ENCODE measurements around the gene ATP9A.
"Not testable (repeated sequence)": the region's sequence is repeated elsewhere in the genome, so short reads cannot be mapped to it uniquely, and the experiment has no call there.

Gene ATP9A

GRCh38 chr20:51790256-51790655 lies 22.1 kb upstream of the ATP9A start:
- no peak for DNase-seq

DNA sequence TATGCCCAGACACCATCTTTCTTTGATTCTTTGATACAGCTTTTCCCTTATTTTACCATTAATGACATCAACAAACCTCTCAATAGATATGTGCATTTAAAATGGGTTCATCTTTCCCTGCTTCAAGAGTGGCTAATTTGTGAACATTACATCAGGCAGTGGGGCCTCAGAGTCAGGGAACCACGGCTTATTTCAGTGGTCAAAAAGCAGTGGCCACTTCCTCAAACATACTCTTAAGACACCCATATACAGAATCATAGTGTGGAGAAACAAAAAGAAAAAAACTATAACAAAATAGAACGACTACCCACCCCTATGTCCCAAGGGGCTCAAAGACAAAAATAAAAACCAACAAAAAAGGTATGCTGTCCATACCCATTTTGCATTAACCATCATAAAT lies 21.2 kb upstream of the ATP9A start:
- DNase-seq = no peak

DNA sequence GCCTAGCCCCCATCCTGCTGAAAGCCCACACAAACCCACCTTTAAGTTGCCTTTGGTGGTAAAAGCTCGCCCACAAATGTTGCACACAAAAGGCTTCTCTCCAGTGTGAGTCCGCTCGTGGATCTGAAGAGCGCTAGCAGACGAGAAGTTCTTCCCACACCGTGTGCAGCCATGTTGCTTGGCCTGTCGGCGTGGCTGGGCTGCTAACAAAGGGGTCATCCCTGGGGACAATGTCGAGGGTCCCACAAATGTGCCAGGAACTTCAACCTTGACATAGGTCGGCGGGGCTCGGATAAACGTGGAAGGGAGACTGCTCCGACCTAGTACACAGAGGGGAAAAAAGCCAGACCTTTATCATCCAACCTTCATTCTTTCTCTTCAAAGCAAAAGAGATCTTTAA lies 20.6 kb upstream of the ATP9A start:
- no peak for DNase-seq

DNA sequence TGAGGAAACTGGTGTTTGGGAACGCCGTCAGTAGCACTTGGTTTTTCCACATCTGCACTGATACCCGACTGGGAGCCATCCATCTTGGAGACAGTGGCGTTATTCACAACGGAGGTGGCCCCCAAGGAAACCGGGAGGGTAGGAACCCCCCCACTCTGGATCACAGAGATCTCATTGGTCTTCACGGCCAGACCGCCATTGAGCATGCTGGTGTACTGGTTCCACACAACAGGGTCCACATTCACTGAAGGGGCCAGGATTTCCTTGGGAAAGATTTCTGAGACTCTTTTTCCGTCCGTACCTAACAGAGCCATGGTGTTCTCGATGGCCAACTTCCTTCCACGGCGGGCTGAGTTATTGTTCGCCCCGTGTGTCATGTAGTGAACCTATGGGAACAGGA lies 16.1 kb upstream of the ATP9A start:
- DNase-seq = no peak

DNA sequence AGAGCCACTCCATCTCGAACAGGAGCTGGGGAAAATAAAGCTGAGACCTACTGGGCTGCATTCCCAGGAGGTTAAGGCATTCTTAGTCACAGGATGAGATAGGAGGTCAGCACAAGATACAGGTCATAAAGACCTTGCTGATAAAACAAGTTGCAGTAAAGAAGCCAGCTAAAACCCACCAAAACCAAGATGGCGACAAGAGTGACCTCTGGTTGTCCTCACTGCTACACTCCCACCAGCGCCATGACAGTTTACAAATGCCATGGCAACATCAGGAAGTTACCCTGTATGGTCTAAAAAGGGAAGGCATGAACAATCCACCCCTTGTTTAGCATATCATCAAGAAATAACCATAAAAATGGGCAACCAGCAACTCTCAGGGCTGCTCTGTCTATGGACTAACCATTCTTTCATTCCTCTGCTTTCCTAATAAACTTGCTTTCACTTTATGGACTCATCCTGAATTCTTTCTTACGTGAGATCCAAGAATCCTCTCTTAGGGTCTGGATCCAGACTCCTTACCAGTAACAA lies 10.1 kb upstream of the ATP9A start:
- not testable (repeated sequence) for DNase-seq

GRCh38 chr20:51775241-51775640 lies 7.1 kb upstream of the ATP9A start:
- no peak for DNase-seq

GRCh38 chr20:51772236-51772635 lies 4.0 kb upstream of the ATP9A start:
- no peak for DNase-seq

- DNase-seq = no peak
Observed at GRCh38 chr20:51769976-51770615, 1.9 kb upstream of the ATP9A start.

GRCh38 chr20:51768759-51769517 lies 748 bp upstream of the ATP9A start:
- no peak for DNase-seq

DNA sequence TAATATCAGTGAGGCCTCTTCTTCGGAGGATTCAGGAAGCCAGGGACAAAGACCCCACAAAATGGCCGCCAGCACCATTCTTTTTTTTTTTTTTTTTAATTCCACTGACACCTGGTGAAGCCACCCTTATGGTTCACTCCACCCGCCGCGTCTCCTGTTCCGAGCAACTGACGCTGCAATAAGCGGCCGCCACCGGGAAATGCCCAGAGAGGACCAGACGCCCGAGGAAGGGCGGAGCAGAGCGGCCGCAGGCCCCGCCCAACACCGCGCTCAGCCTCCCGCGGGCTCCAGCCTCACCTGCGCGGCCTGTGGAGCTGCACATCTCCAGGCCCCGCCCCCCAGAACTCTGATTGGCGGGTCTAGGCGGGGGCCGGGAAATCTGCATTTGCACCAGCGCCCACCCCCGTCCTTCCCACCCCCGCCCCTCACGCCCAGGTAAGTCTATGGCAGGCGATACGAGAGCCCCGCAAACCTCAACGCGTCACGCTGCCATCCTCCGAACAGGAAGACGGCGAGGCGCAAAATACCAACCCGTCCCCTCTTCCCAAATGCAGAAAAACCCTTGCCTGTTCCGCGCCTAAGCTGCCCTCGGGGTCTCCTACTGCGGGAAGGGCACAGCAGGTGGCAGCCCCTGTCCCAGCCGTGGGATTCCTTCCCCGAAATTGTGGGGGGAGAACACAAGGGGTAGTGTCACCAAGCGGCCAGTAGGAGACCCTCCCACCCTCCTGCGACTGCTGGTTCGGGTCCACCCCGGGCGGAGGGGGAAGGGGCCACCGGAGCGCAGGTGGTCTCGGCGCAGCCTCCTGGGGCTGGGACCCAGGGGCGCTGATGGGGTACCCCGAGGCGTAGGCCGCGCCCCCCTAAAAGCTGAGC lies 960 bp downstream of the ATP9A start:
- peak; percentile 99 for DNase-seq

- not testable (repeated sequence) for DNase-seq
Observed at GRCh38 chr20:51765381-51765780, 2.8 kb downstream of the ATP9A start.

GRCh38 chr20:51763965-51764602 lies 4.1 kb downstream of the ATP9A start:
- no peak for DNase-seq

GRCh38 chr20:51760905-51761546 lies 7.2 kb downstream of the ATP9A start:
- DNase-seq = no peak

GRCh38 chr20:51759769-51760510 lies 8.2 kb downstream of the ATP9A start:
- DNase-seq = no peak

- no peak for DNase-seq
Observed at GRCh38 chr20:51758978-51759544, 9.1 kb downstream of the ATP9A start.

- no peak for DNase-seq
Observed at GRCh38 chr20:51757226-51757625, 11.0 kb downstream of the ATP9A start.

DNA sequence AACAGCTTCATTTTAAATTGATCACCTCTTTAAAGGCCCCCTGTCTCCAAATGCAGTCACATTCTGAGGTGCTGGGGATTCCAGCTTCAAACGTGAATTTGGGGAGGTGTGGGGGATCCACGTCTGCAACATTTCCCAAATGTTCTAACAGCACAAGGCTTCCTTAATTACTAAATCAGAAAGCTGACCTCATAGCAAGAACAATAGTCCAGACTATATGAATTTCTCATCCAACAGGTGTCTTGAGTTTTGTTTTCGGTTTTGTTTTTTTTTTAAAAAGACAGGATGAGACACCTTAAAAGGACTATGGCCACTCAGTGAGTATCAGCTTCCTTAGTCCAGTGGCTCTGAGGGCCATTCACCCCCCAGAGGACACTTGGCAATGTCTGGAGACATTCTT lies 11.5 kb downstream of the ATP9A start:
- no peak for DNase-seq

GRCh38 chr20:51753220-51753619 lies 15.0 kb downstream of the ATP9A start:
- not testable (repeated sequence) for DNase-seq

- DNase-seq = no peak
Observed at GRCh38 chr20:51752343-51752951, 15.7 kb downstream of the ATP9A start.

DNA sequence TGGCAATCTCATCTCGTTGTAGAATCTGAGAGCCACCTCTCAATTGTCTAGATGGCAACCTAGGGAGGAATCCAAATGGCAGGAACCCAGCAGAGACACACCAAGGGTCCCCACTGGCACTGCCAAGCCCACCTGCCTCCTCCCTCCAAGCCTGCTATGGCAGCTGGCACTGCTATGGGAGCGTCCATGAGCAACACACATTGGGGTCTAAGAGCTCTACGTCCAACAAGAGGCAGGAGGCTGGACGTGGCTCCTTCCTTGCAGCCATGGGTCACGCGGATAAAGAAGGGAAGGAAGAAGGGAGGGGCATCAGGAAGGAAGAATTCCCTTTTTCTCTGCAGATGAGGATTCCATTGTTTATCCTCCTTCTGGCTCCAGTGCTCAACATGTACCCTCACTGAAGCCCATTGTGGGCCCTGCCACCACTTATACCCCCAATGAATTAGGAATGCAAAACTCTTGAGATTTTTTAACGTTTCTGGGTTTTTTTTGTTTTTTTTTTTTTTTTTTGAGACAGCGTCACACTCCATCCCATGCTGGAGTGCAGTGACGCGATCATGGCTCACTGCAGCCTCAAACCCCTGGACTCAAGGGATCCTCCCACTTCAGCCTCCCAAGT lies 17.3 kb downstream of the ATP9A start:
- no peak for DNase-seq
